Type B pancreatic cell (in vitro differentiated cells): Measurements from ENCODE around the gene TMEM169. TPM values are rescaled to one million over a fixed set of nuclear protein-coding genes. Genes with fewer than 3 reads are reported as not detected.

Experiments used
- DNase-seq: peaks from one replicate; pipeline ENCODE4 v3.0.0; 2021; ENCODE audit warnings: mixed read lengths; ENCODE audit not compliant: unreplicated experiment; ENCODE audit errors: extremely low spot score
- H3K27ac Mint-ChIP-seq: 2 replicates; pipeline ENCODE4 v1.8.0; 2021; ENCODE audit warnings: mild to moderate bottlenecking, mixed read lengths
- H3K27me3 Mint-ChIP-seq: 2 replicates; pipeline ENCODE4 v1.8.0; 2021; ENCODE audit warnings: mixed read lengths
- H3K36me3 Mint-ChIP-seq: 2 replicates; pipeline ENCODE4 v1.8.0; 2021; ENCODE audit warnings: mixed read lengths
- H3K4me1 Mint-ChIP-seq: one replicate; pipeline ENCODE4 v1.8.0; 2021; ENCODE audit warnings: mixed read lengths; ENCODE audit not compliant: unreplicated experiment
- H3K4me3 Mint-ChIP-seq: 2 replicates; pipeline ENCODE4 v1.8.0; 2021; ENCODE audit warnings: mild to moderate bottlenecking, mixed read lengths
- H3K9me3 Mint-ChIP-seq: 2 replicates; pipeline ENCODE4 v1.8.0; 2021; ENCODE audit warnings: mixed read lengths
- CTCF ChIP-seq: fragments of 200-600 bp; sonication (generic); conservative IDR thresholded peaks from 2 replicates; pipeline ENCODE4 v1.5.0; 2021; ENCODE audit warnings: antibody characterized with exemption, mild to moderate bottlenecking
- total RNA-seq: library from RNA; stranded (reverse); gene quantifications from 2 replicates; pipeline ENCODE4 v1.2.1, GENCODE V29; 2021; ENCODE audit warnings: low replicate concordance

TMEM169 gene
- total RNA-seq, 1 donor from 2014 or later: 5.1 TPM

GRCh38 chr2:216041438-216041837 lies 40.3 kb upstream of the TMEM169 start:
- TF ChIP-seq CTCF: no peak
- no peak overlapping the region for H3K4me3 Mint-ChIP-seq
- peaks cover 4% of the 10 kb centered on the region for H3K36me3 Mint-ChIP-seq
- H3K27me3 Mint-ChIP-seq: no peaks in the 10 kb centered on the region
- no peaks in the 10 kb centered on the region for H3K4me1 Mint-ChIP-seq
- no peak for DNase-seq
- H3K27ac Mint-ChIP-seq: no peak overlapping the region
- H3K9me3 Mint-ChIP-seq: no peaks in the 10 kb centered on the region

- no peak overlapping the region for H3K27ac Mint-ChIP-seq
- no peaks in the 10 kb centered on the region for H3K4me1 Mint-ChIP-seq
- DNase-seq: no peak
- H3K4me3 Mint-ChIP-seq: no peak overlapping the region
- no peaks in the 10 kb centered on the region for H3K9me3 Mint-ChIP-seq
- no peaks in the 10 kb centered on the region for H3K27me3 Mint-ChIP-seq
- TF ChIP-seq CTCF: no peak
- peaks cover 8% of the 10 kb centered on the region for H3K36me3 Mint-ChIP-seq
Measured at GRCh38 chr2:216043949-216044348, 37.8 kb upstream of the TMEM169 start.

- H3K27me3 Mint-ChIP-seq: no peaks in the 10 kb centered on the region
- no peaks in the 10 kb centered on the region for H3K4me1 Mint-ChIP-seq
- no peak overlapping the region for H3K27ac Mint-ChIP-seq
Measured at GRCh38 chr2:216044883-216045486, 36.7 kb upstream of the TMEM169 start.

GRCh38 chr2:216047397-216047796 lies 34.3 kb upstream of the TMEM169 start:
- H3K9me3 Mint-ChIP-seq: no peaks in the 10 kb centered on the region
- no peak overlapping the region for H3K4me3 Mint-ChIP-seq
- H3K4me1 Mint-ChIP-seq: no peaks in the 10 kb centered on the region
- no peaks in the 10 kb centered on the region for H3K27me3 Mint-ChIP-seq
- peaks cover 5% of the 10 kb centered on the region for H3K36me3 Mint-ChIP-seq
- no peak for DNase-seq
- TF ChIP-seq CTCF: no peak
- no peak overlapping the region for H3K27ac Mint-ChIP-seq

More at GRCh38 chr2:216044883-216045486, 36.7 kb upstream of the TMEM169 start:
- peaks cover 5% of the 10 kb centered on the region for H3K36me3 Mint-ChIP-seq
- H3K4me3 Mint-ChIP-seq: no peak overlapping the region
- DNase-seq: no peak
- no peak for TF ChIP-seq CTCF
- H3K9me3 Mint-ChIP-seq: no peaks in the 10 kb centered on the region

GRCh38 chr2:216049452-216049851 lies 32.3 kb upstream of the TMEM169 start:
- DNase-seq: no peak
- H3K9me3 Mint-ChIP-seq: no peaks in the 10 kb centered on the region
- no peaks in the 10 kb centered on the region for H3K27me3 Mint-ChIP-seq
- H3K36me3 Mint-ChIP-seq: peaks cover 5% of the 10 kb centered on the region
- no peaks in the 10 kb centered on the region for H3K4me1 Mint-ChIP-seq
- H3K27ac Mint-ChIP-seq: no peak overlapping the region
- no peak overlapping the region for H3K4me3 Mint-ChIP-seq
- TF ChIP-seq CTCF: no peak

- Mint-ChIP-seq H3K4me1 (peaks cover 8% of the 10 kb centered on the region), H3K27me3 (no peaks in the 10 kb centered on the region), H3K27ac (no peak overlapping the region), H3K4me3 (no peak overlapping the region), H3K9me3 (no peaks in the 10 kb centered on the region), H3K36me3 (peaks cover 13% of the 10 kb centered on the region)
- no peak for DNase-seq
- TF ChIP-seq CTCF: no peak
Measured at GRCh38 chr2:216051350-216051749, 30.4 kb upstream of the TMEM169 start.
